ENCODE data around the gene HOXA10.

The HOXA10 gene

GRCh38 chr7:27134392-27134791, 39.7 kb downstream of the HOXA10 start:
- peak; percentile 96 for DNase-seq (ENCODE audit: low read depth)
- TF ChIP-seq, protein P1, sequence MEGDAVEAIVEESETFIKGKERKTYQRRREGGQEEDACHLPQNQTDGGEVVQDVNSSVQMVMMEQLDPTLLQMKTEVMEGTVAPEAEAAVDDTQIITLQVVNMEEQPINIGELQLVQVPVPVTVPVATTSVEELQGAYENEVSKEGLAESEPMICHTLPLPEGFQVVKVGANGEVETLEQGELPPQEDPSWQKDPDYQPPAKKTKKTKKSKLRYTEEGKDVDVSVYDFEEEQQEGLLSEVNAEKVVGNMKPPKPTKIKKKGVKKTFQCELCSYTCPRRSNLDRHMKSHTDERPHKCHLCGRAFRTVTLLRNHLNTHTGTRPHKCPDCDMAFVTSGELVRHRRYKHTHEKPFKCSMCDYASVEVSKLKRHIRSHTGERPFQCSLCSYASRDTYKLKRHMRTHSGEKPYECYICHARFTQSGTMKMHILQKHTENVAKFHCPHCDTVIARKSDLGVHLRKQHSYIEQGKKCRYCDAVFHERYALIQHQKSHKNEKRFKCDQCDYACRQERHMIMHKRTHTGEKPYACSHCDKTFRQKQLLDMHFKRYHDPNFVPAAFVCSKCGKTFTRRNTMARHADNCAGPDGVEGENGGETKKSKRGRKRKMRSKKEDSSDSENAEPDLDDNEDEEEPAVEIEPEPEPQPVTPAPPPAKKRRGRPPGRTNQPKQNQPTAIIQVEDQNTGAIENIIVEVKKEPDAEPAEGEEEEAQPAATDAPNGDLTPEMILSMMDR (conservative IDR thresholded peaks at IDR 0.05; ENCODE audit: low read length) = no peak
- H3K4me3 ChIP-seq (ENCODE audit: low read length) = no peak overlapping the region

GRCh38 chr7:27133409-27134231, 40.5 kb downstream of the HOXA10 start:
- TF ChIP-seq, protein P1 (conservative IDR thresholded peaks at IDR 0.05; ENCODE audit: low read length) = no peak
- H3K4me3 ChIP-seq (ENCODE audit: low read length) = no peak overlapping the region
- DNase-seq (ENCODE audit: low read depth) = no peak

DNA sequence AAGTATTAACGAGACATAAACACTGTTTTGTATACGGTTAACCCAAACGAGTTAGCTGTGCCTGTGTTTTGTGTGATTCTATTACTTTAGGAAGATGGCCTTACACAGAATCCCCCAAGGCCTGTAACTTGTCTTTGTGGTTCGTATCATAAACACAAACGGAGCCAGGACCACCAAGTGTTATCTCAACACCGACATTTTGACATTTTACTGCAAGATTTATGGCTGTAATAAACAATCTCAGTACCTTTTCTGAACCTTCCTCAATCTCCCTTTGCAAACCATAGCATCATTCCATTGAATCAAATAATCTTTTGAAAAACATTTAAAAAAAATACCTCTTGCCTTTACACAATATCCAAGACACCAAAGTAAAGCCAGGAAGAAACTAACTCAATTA, 41.1 kb downstream of the HOXA10 start:
- TF ChIP-seq, protein P1 (conservative IDR thresholded peaks at IDR 0.05; ENCODE audit: low read length) = no peak
- no peak for DNase-seq (ENCODE audit: low read depth)
- no peak overlapping the region for H3K4me3 ChIP-seq (ENCODE audit: low read length)

GRCh38 chr7:27132214-27132613, 41.9 kb downstream of the HOXA10 start:
- no peak overlapping the region for H3K4me3 ChIP-seq (ENCODE audit: low read length)
- no peak for DNase-seq (ENCODE audit: low read depth)

GRCh38 chr7:27131390-27131819, 42.7 kb downstream of the HOXA10 start:
- TF ChIP-seq, protein P1 (conservative IDR thresholded peaks at IDR 0.05; ENCODE audit: low read length) = no peak
- H3K4me3 ChIP-seq (ENCODE audit: low read length) = peak overlapping the region; percentile 79
- no peak for DNase-seq (ENCODE audit: low read depth)

More at GRCh38 chr7:27132214-27132613, 41.9 kb downstream of the HOXA10 start:
- TF ChIP-seq, protein P1 (conservative IDR thresholded peaks at IDR 0.05; ENCODE audit: low read length) = no peak

DNA sequence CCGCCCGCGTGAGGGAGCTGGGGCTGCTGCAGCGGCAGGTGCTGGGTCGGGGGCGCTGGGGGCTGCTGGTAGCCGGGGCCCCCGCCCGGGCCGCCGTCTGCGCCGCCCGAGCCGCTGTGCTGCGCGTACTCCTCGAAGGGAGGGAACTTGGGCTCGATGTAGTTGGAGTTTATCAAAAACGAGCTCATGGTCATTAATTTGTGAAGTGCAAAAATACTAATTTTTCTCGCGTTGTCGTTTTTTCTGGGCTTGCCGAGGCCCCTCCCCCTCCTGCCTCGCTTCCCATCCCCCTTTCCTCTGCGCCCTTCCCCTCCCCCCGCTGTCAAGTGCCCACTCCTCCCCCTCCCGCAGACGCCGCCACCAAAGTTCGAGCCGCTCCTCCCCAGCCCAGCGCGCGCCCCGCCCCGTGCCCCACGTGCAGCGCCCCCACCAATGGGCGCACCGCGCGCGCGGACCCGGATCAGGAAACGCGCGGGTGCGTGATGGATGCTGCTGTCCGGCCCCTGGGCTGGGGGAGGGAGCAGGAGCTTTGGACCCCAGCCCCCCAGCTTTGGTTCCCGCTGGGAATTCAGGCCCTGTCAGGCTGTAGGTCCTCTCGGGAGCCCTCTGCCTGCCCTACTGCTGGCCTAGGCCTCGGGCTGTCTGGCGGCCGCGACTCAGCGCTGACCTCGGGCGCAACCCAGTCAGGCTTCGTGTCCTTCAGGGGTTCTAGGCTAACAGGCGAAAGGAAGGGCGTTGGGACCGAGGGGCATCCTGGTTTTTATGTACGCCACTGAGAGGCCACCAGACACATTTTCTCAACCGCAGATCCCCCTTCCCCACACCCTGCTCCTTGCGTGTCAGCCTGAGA, 43.4 kb downstream of the HOXA10 start, which contains the start of gene HOXA4:
Gene HOXA4, minus strand, starts transcription at position 218 of the 850 bp plus-strand sequence. Its CDS starts 24 bp downstream, at position 194.
- H3K4me3 ChIP-seq (ENCODE audit: low read length) = peak within 1 kb of the TSS; percentile 79
- TF ChIP-seq, protein P1 (conservative IDR thresholded peaks at IDR 0.05; ENCODE audit: low read length) = no peak
- peak; percentile 89 for DNase-seq (ENCODE audit: low read depth)
